Measurements from ENCODE around the gene OR8B3. TPM values are rescaled to one million over a fixed set of nuclear protein-coding genes. Genes with fewer than 3 reads are reported as not detected.

OR8B3 gene, protein sequence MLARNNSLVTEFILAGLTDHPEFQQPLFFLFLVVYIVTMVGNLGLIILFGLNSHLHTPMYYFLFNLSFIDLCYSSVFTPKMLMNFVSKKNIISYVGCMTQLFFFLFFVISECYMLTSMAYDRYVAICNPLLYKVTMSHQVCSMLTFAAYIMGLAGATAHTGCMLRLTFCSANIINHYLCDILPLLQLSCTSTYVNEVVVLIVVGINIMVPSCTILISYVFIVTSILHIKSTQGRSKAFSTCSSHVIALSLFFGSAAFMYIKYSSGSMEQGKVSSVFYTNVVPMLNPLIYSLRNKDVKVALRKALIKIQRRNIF
- polyA plus RNA-seq (2013, experiment 1 of 2), result not detected
- polyA plus RNA-seq (2013, experiment 2 of 2), result not detected

DNA sequence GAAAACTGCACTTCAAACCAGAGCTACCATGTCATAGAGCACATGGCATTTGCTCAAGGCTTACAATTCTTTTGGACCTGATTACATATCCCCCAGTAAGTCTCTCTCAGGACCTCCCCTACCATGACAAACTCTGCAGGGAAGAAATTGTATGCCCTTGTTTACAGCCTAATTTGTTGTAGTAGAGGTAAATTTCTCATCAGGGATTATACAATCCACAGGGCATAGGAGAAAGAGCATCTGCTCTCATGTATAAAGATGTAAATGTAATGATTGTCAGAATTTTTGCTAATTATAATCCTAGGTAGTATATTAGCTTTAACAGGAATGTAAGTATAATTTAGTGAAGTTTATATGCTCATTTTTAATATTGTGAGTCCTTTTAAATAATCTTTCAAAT, at the start of gene OR8B3:
Gene OR8B3 (minus strand): TSS at position 101 of the 400 bp plus-strand sequence. CDS start 1,673 bp downstream, outside the sequence.
- Histone ChIP-seq H3K27ac (ENCODE audit: low read length, poor library complexity, severe bottlenecking) (no peak within 1 kb of the TSS), H3K79me1 (replicated peaks; ENCODE audit: low read length, poor library complexity, severe bottlenecking) (no peaks in the 10 kb centered on the region), H3K36me3 (ENCODE audit: control insufficient read depth in 1 of 2, insufficient read depth in 2 of 2, low read depth in 1 of 2, low read length in 2 of 2) (no peaks in the 10 kb centered on the region), H3K4me2 (ENCODE audit: low read length, poor library complexity, severe bottlenecking) (no peak within 1 kb of the TSS), H3K27me3 (ENCODE audit: control insufficient read depth in 1 of 2, insufficient read depth in 1 of 2, low read length in 2 of 2) (no peaks in the 10 kb centered on the region), H2BK15ac (ENCODE audit: low read depth, poor library complexity, severe bottlenecking) (no peak within 1 kb of the TSS), H2AFZ (ENCODE audit: low read depth, low read length) (no peak within 1 kb of the TSS), H3K14ac (ENCODE audit: low read length in 2 of 2) (no peak within 1 kb of the TSS), H3K9ac (ENCODE audit: low read length) (no peak within 1 kb of the TSS), H3K4ac (ENCODE audit: low read depth in 1 of 2, low read length in 2 of 2) (no peak within 1 kb of the TSS), H2BK5ac (ENCODE audit: low read depth, low read length, poor library complexity, severe bottlenecking) (no peak within 1 kb of the TSS), H3K9me3 (ENCODE audit: control insufficient read depth, low read length) (no peaks in the 10 kb centered on the region), H2AK5ac (ENCODE audit: low read length, severe bottlenecking) (no peak within 1 kb of the TSS), H4K91ac (ENCODE audit: low read length) (no peak within 1 kb of the TSS), H4K8ac (ENCODE audit: low read length) (no peak within 1 kb of the TSS), H2BK12ac (ENCODE audit: low read length in 2 of 2) (no peak within 1 kb of the TSS), H3K4me1 (ENCODE audit: control insufficient read depth, insufficient read depth, low read depth, low read length) (no peaks in the 10 kb centered on the region), H3K18ac (ENCODE audit: low read depth in 1 of 2, low read length in 2 of 2) (no peak within 1 kb of the TSS), H3K4me3 (ENCODE audit: insufficient read depth in 1 of 2, low read depth in 1 of 2, low read length in 2 of 2) (no peak within 1 kb of the TSS), H3K23ac (ENCODE audit: low read length in 2 of 2) (no peak within 1 kb of the TSS), H2BK120ac (ENCODE audit: low read depth, low read length) (no peak within 1 kb of the TSS)
- DNase-seq, result no peak

DNA sequence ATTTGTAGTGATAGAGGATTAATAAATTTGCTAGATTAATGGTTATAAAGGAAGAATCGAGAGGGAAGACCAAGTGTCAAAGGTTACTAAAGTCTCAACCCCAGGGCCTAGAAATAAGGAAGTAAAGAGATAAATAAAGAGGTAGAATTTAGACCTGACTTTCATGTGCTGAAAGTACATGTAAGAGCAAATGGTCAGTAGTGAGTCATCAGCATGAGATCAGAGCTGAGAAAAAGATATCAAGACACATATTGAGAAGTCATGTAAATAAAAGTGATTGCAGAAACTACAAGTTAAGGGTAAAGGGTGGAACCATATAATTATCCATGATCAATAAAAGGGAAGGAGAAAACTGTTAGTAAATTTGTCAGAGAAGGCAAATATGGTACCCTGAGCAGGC, 48.1 kb upstream of the OR8B3 start:
- Histone ChIP-seq H2BK12ac (ENCODE audit: low read length in 2 of 2) (no peak overlapping the region), H2BK15ac (ENCODE audit: low read depth, poor library complexity, severe bottlenecking) (no peak overlapping the region), H3K4me1 (ENCODE audit: control insufficient read depth, insufficient read depth, low read depth, low read length) (no peaks in the 10 kb centered on the region), H2BK120ac (ENCODE audit: low read depth, low read length) (no peak overlapping the region), H4K91ac (ENCODE audit: low read length) (no peak overlapping the region), H3K9me3 (ENCODE audit: control insufficient read depth, low read length) (peaks cover 6% of the 10 kb centered on the region), H4K8ac (ENCODE audit: low read length) (no peak overlapping the region), H2BK5ac (ENCODE audit: low read depth, low read length, poor library complexity, severe bottlenecking) (no peak overlapping the region), H3K23ac (ENCODE audit: low read length in 2 of 2) (no peak overlapping the region), H2AK5ac (ENCODE audit: low read length, severe bottlenecking) (no peak overlapping the region), H3K14ac (ENCODE audit: low read length in 2 of 2) (no peak overlapping the region), H3K27ac (ENCODE audit: low read length, poor library complexity, severe bottlenecking) (no peak overlapping the region), H3K4ac (ENCODE audit: low read depth in 1 of 2, low read length in 2 of 2) (no peak overlapping the region), H3K18ac (ENCODE audit: low read depth in 1 of 2, low read length in 2 of 2) (no peak overlapping the region), H3K4me3 (ENCODE audit: insufficient read depth in 1 of 2, low read depth in 1 of 2, low read length in 2 of 2) (no peak overlapping the region), H3K27me3 (ENCODE audit: control insufficient read depth in 1 of 2, insufficient read depth in 1 of 2, low read length in 2 of 2) (no peaks in the 10 kb centered on the region), H3K36me3 (ENCODE audit: control insufficient read depth in 1 of 2, insufficient read depth in 2 of 2, low read depth in 1 of 2, low read length in 2 of 2) (no peaks in the 10 kb centered on the region), H3K79me1 (replicated peaks; ENCODE audit: low read length, poor library complexity, severe bottlenecking) (no peaks in the 10 kb centered on the region), H3K4me2 (ENCODE audit: low read length, poor library complexity, severe bottlenecking) (no peak overlapping the region), H3K9ac (ENCODE audit: low read length) (no peak overlapping the region), H2AFZ (ENCODE audit: low read depth, low read length) (no peak overlapping the region)
- WGBS, result 76% methylated on average over 1 of the region's 1 CpG
- DNase-seq, result no peak

DNA sequence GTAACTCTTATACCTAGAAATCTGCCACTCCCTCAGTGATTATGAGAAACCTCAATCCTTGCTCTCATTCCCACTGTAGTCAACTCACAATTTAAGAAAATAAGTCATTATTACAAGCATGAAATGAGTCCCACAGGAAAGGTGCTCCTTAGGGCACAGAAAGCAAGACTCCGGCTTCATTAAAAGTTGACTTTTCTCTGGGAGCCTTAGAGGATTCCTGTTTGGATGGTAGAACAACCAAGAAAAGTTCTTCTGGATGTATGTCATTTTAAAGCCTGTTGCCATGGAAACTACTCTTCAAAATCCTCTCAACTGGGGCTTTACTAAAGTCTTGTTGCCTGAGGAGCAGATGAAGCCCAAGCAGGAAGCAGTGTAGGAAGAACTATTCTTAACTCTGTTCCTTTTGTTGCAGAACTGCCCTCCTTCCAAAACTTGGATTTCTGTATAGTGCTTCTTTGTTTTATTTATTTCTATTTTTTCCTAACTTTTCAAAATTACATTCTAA, 46.9 kb upstream of the OR8B3 start, which contains the start of gene OR8B8:
Gene OR8B8 (minus strand): TSS at position 51 of the 505 bp plus-strand sequence. CDS start 4,611 bp downstream, outside the sequence.
- H3K9ac ChIP-seq (ENCODE audit: low read length), result no peak within 1 kb of the TSS
- H3K4me2 ChIP-seq (ENCODE audit: low read length, poor library complexity, severe bottlenecking), result no peak within 1 kb of the TSS
- H3K9me3 ChIP-seq (ENCODE audit: control insufficient read depth, low read length), result no peaks in the 10 kb centered on the region
- H3K4me3 ChIP-seq (ENCODE audit: insufficient read depth in 1 of 2, low read depth in 1 of 2, low read length in 2 of 2), result no peak within 1 kb of the TSS
- 100% methylated on average over 1 of the region's 1 CpG for WGBS
- H3K79me1 ChIP-seq (replicated peaks; ENCODE audit: low read length, poor library complexity, severe bottlenecking), result no peaks in the 10 kb centered on the region
- no peak within 1 kb of the TSS for H3K4ac ChIP-seq (ENCODE audit: low read depth in 1 of 2, low read length in 2 of 2)
- H3K27ac ChIP-seq (ENCODE audit: low read length, poor library complexity, severe bottlenecking), result no peak within 1 kb of the TSS
- H2BK5ac ChIP-seq (ENCODE audit: low read depth, low read length, poor library complexity, severe bottlenecking), result no peak within 1 kb of the TSS
- no peaks in the 10 kb centered on the region for H3K36me3 ChIP-seq (ENCODE audit: control insufficient read depth in 1 of 2, insufficient read depth in 2 of 2, low read depth in 1 of 2, low read length in 2 of 2)
- H2BK12ac ChIP-seq (ENCODE audit: low read length in 2 of 2), result no peak within 1 kb of the TSS
- no peak within 1 kb of the TSS for H3K23ac ChIP-seq (ENCODE audit: low read length in 2 of 2)
- no peak within 1 kb of the TSS for H3K18ac ChIP-seq (ENCODE audit: low read depth in 1 of 2, low read length in 2 of 2)
- no peak within 1 kb of the TSS for H3K14ac ChIP-seq (ENCODE audit: low read length in 2 of 2)
- no peak for DNase-seq
- H3K4me1 ChIP-seq (ENCODE audit: control insufficient read depth, insufficient read depth, low read depth, low read length), result no peaks in the 10 kb centered on the region
- H2AK5ac ChIP-seq (ENCODE audit: low read length, severe bottlenecking), result no peak within 1 kb of the TSS
- H3K27me3 ChIP-seq (ENCODE audit: control insufficient read depth in 1 of 2, insufficient read depth in 1 of 2, low read length in 2 of 2), result no peaks in the 10 kb centered on the region
- no peak within 1 kb of the TSS for H4K91ac ChIP-seq (ENCODE audit: low read length)
- no peak within 1 kb of the TSS for H2BK15ac ChIP-seq (ENCODE audit: low read depth, poor library complexity, severe bottlenecking)
- H2BK120ac ChIP-seq (ENCODE audit: low read depth, low read length), result no peak within 1 kb of the TSS
- no peak within 1 kb of the TSS for H4K8ac ChIP-seq (ENCODE audit: low read length)
- H2AFZ ChIP-seq (ENCODE audit: low read depth, low read length), result no peak within 1 kb of the TSS

DNA sequence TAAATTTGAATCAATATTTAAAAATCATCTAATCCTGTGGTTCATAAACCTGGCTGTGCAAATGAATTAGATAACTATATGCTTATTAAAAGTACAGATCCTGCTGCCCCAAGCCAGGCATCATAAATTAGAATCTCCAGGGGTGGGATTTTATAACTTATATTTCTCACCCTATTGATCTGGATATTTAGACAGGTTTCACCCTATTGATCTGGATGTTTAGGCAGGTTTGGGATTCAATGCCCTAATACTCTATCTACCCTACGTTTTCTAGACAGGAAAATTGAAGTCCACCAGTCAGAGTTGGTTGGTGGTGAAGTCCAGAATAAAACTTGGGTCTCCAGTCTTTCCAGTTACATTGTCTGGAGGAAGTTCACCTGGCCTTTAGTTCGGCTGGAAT, 44.0 kb upstream of the OR8B3 start:
- no peaks in the 10 kb centered on the region for H3K79me1 ChIP-seq (replicated peaks; ENCODE audit: low read length, poor library complexity, severe bottlenecking)
- DNase-seq, result no peak
- no peaks in the 10 kb centered on the region for H3K27me3 ChIP-seq (ENCODE audit: control insufficient read depth in 1 of 2, insufficient read depth in 1 of 2, low read length in 2 of 2)
- WGBS, result 45% methylated on average over 2 of the region's 2 CpGs
- no peak overlapping the region for H3K14ac ChIP-seq (ENCODE audit: low read length in 2 of 2)
- H2AFZ ChIP-seq (ENCODE audit: low read depth, low read length), result no peak overlapping the region
- no peaks in the 10 kb centered on the region for H3K36me3 ChIP-seq (ENCODE audit: control insufficient read depth in 1 of 2, insufficient read depth in 2 of 2, low read depth in 1 of 2, low read length in 2 of 2)
- H3K9me3 ChIP-seq (ENCODE audit: control insufficient read depth, low read length), result no peaks in the 10 kb centered on the region
- no peak overlapping the region for H3K18ac ChIP-seq (ENCODE audit: low read depth in 1 of 2, low read length in 2 of 2)
- H2BK5ac ChIP-seq (ENCODE audit: low read depth, low read length, poor library complexity, severe bottlenecking), result no peak overlapping the region
- H2BK15ac ChIP-seq (ENCODE audit: low read depth, poor library complexity, severe bottlenecking), result no peak overlapping the region
- no peak overlapping the region for H3K4me2 ChIP-seq (ENCODE audit: low read length, poor library complexity, severe bottlenecking)
- H3K4me3 ChIP-seq (ENCODE audit: insufficient read depth in 1 of 2, low read depth in 1 of 2, low read length in 2 of 2), result no peak overlapping the region
- H3K9ac ChIP-seq (ENCODE audit: low read length), result no peak overlapping the region
- no peak overlapping the region for H3K23ac ChIP-seq (ENCODE audit: low read length in 2 of 2)
- no peak overlapping the region for H4K8ac ChIP-seq (ENCODE audit: low read length)
- no peak overlapping the region for H2AK5ac ChIP-seq (ENCODE audit: low read length, severe bottlenecking)
- no peak overlapping the region for H2BK12ac ChIP-seq (ENCODE audit: low read length in 2 of 2)
- no peak overlapping the region for H3K4ac ChIP-seq (ENCODE audit: low read depth in 1 of 2, low read length in 2 of 2)
- no peaks in the 10 kb centered on the region for H3K4me1 ChIP-seq (ENCODE audit: control insufficient read depth, insufficient read depth, low read depth, low read length)
- H3K27ac ChIP-seq (ENCODE audit: low read length, poor library complexity, severe bottlenecking), result no peak overlapping the region
- no peak overlapping the region for H4K91ac ChIP-seq (ENCODE audit: low read length)
- H2BK120ac ChIP-seq (ENCODE audit: low read depth, low read length), result no peak overlapping the region

Data from mesenchymal stem cell (in vitro differentiated cells and primary cell).